A673 (cell line): ENCODE data around the gene METTL22. TPM values are rescaled to one million over a fixed set of nuclear protein-coding genes. Genes with fewer than 3 reads are reported as not detected.

Source experiments
- BruUV-seq: library from RNA; stranded (reverse); fragments of 400-500 nt; replicated peaks from 2 replicates; lab custom pipeline; 2021; lab: Mats Ljungman, UMichigan
- CTCF ChIA-PET: fragments of 300-600 bp; sonication (Branson Sonifier 250); formaldehyde crosslinking; loops from one replicate; lab custom pipeline; 2022; ENCODE audit warnings: antibody characterized with exemption; lab: Charles Lee
- POLR2A ChIA-PET: fragments of 300-600 bp; sonication (Branson Sonifier 250); formaldehyde crosslinking; loops from one replicate; lab custom pipeline; 2022; ENCODE audit warnings: antibody characterized with exemption; ENCODE audit not compliant: low non-redundant PET; lab: Charles Lee
- DNase-seq: peaks from one replicate; pipeline ENCODE4 v3.0.0-alpha.2; 2015; ENCODE audit warnings: low spot score
- H3K27ac ChIP-seq: fragments of 200-600 bp; sonication (generic); 2 replicates; pipeline ENCODE4 v1.5.1; 2016; ENCODE audit warnings: mixed run types, low read depth, mild to moderate bottlenecking, mixed read lengths, antibody characterized with exemption, low read length; ENCODE audit not compliant: poor library complexity, severe bottlenecking
- H3K27me3 ChIP-seq: fragments of 200-600 bp; sonication (generic); replicated peaks from 2 replicates; pipeline ENCODE4 v1.6.1; 2017; ENCODE audit warnings: mixed run types, low read depth, mild to moderate bottlenecking, mixed read lengths, antibody characterized with exemption, low read length; ENCODE audit not compliant: insufficient read depth, poor library complexity
- H3K36me3 ChIP-seq: fragments of 200-600 bp; sonication (generic); 2 replicates; pipeline ENCODE4 v1.6.1; 2016; ENCODE audit warnings: mixed run types, mild to moderate bottlenecking, mixed read lengths, antibody characterized with exemption, low read length; ENCODE audit not compliant: insufficient read depth, poor library complexity, severe bottlenecking
- H3K4me1 ChIP-seq: fragments of 200-600 bp; sonication (generic); 2 replicates; pipeline ENCODE4 v1.6.1; 2017; ENCODE audit warnings: mixed run types, mild to moderate bottlenecking, mixed read lengths, antibody characterized with exemption, low read length; ENCODE audit not compliant: insufficient read depth, poor library complexity, severe bottlenecking
- H3K4me3 ChIP-seq: fragments of 200-600 bp; sonication (generic); 2 replicates; pipeline ENCODE4 v1.5.1; 2016; ENCODE audit warnings: low read depth, mixed run types, mild to moderate bottlenecking, mixed read lengths, low read length; ENCODE audit not compliant: poor library complexity, severe bottlenecking
- H3K9me3 ChIP-seq: fragments of 200-600 bp; sonication (generic); 2 replicates; pipeline ENCODE4 v1.6.1; 2016; ENCODE audit warnings: mixed run types, low read depth, mild to moderate bottlenecking, mixed read lengths, antibody characterized with exemption, low read length; ENCODE audit not compliant: poor library complexity, severe bottlenecking
- CTCF ChIP-seq: fragments of 300-800, 200-600 bp; sonication (generic); conservative IDR thresholded peaks from 2 replicates; pipeline ENCODE4 v1.5.1; 2017; ENCODE audit warnings: low read depth, mild to moderate bottlenecking, antibody characterized with exemption, low read length, moderate library complexity, mixed read lengths
- EZH2 ChIP-seq: fragments of 200-600 bp; sonication (generic); IDR thresholded peaks from 2 replicates; pipeline ENCODE4 v1.6.1; 2017; ENCODE audit warnings: borderline replicate concordance, low read depth, mild to moderate bottlenecking, mixed read lengths, antibody characterized with exemption, low read length; ENCODE audit not compliant: poor library complexity, severe bottlenecking
- intact Hi-C: fragments of 100-400 bp; cut with micrococcal nuclease; formaldehyde crosslinking; loops from one replicate; pipeline ENCODE4 v1.10.0; 2022; ENCODE audit not compliant: unreplicated experiment
- total RNA-seq: library from RNA; stranded (reverse); gene quantifications from 2 replicates; pipeline ENCODE4 v1.2.3, GENCODE V29; 2021

The METTL22 gene
- total RNA-seq, 1 experiment from 2014 or later: 91.2 TPM

- intact Hi-C loops: no loop called here
- H3K36me3 ChIP-seq: peaks cover 92% of the 10 kb centered on the region
- CTCF ChIA-PET: no interaction called here
- peaks cover 3% of the 10 kb centered on the region for H3K4me1 ChIP-seq
- POLR2A ChIA-PET: interaction anchor here (0.7 kb wide), 1 partner anchor 12 kb away, joined by 3 read pairs; no protein-coding TSS in a partner anchor
- H3K27ac ChIP-seq: no peak overlapping the region
- DNase-seq: no peak
- no peak overlapping the region for H3K4me3 ChIP-seq
- BruUV-seq: no TSS peak
- TF ChIP-seq CTCF: no peak
- no peak for TF ChIP-seq EZH2
- H3K27me3 ChIP-seq: no peaks in the 10 kb centered on the region
- H3K9me3 ChIP-seq: peaks cover 22% of the 10 kb centered on the region
Measured at GRCh38 chr16:8589057-8589899, 32.2 kb upstream of the METTL22 start.

- CTCF ChIA-PET: no interaction called here
- intact Hi-C loops: no loop called here
- peaks cover 84% of the 10 kb centered on the region for H3K36me3 ChIP-seq
- POLR2A ChIA-PET: interaction anchor here (0.7 kb wide), 1 partner anchor 13 kb away, joined by 3 read pairs; no protein-coding TSS in a partner anchor
- DNase-seq: peak; percentile 3
- H3K4me1 ChIP-seq: peaks cover 3% of the 10 kb centered on the region
- no peak within 1 kb of the TSS for H3K27ac ChIP-seq
- TF ChIP-seq EZH2 (no peak), CTCF (no peak)
- H3K9me3 ChIP-seq: peaks cover 18% of the 10 kb centered on the region
- H3K4me3 ChIP-seq: no peak within 1 kb of the TSS
- no TSS peak for BruUV-seq
- no peaks in the 10 kb centered on the region for H3K27me3 ChIP-seq
Measured at GRCh38 chr16:8589900-8590688, 31.4 kb upstream of the METTL22 start, which contains the start of gene TMEM114. Gene TMEM114 (minus strand): TSS chr16:8590511. CDS start chr16:8589838, 673 bp downstream.

DNA sequence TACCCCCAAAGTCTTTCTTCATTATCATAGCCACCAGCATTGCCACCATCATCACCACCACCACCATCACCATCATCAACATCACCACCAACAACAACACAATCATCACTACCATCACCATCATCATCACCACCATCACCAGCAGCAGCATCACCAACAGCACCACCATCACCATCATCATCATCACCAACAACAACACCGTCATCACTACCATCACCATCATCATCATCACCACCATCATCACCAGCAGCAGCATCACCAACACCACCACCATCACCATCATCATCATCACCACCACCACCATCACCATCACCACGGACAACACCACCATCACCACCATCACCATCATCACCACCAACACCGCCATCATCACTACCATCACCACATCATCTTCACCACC, 30.7 kb upstream of the METTL22 start:
- H3K4me1 ChIP-seq: no peaks in the 10 kb centered on the region
- no peaks in the 10 kb centered on the region for H3K27me3 ChIP-seq
- no TSS peak for BruUV-seq
- H3K27ac ChIP-seq: no peak overlapping the region
- DNase-seq: no peak
- H3K9me3 ChIP-seq: peaks cover 19% of the 10 kb centered on the region
- H3K36me3 ChIP-seq: peaks cover 77% of the 10 kb centered on the region
- TF ChIP-seq CTCF (no peak), EZH2 (no peak)
- POLR2A ChIA-PET: no interaction called here
- no peak overlapping the region for H3K4me3 ChIP-seq
- intact Hi-C loops: no loop called here
- CTCF ChIA-PET: no interaction called here
